Endothelial cell of umbilical vein (primary cell): Measurements from ENCODE around the gene SPINDOC. TPM values are rescaled to one million over a fixed set of nuclear protein-coding genes. Genes with fewer than 3 reads are reported as not detected.

Experiments
- BruUV-seq: library from RNA; stranded (reverse); fragments of 400-500 nt; replicated peaks from 2 replicates; lab custom pipeline; 2021; lab: Mats Ljungman, UMichigan
- CTCF ChIA-PET: fragments of 300-600, 350-600 bp; sonication (Branson Sonifier 250); formaldehyde crosslinking; loops from one replicate; lab custom pipeline; 2021; ENCODE audit warnings: antibody characterized with exemption, inconsistent platforms; lab: Charles Lee
- POLR2A ChIA-PET: fragments of 300-600, 350-600 bp; sonication (Branson Sonifier 250); formaldehyde crosslinking; loops from one replicate; lab custom pipeline; 2021; ENCODE audit warnings: antibody characterized with exemption, inconsistent platforms; lab: Charles Lee
- DNase-seq: peaks from one replicate; pipeline ENCODE4 v3.0.0-alpha.2; 2011; ENCODE audit warnings: low read depth, low spot score
- FAIRE-seq: peaks from 2 replicates; lab custom pipeline; 2011; peaks lifted over from hg19 to GRCh38; lab: Jason Lieb, UNC
- H2AFZ ChIP-seq: 2 replicates; pipeline ENCODE4 v1.6.0; 2012; ENCODE audit warnings: low read depth, low read length, control low read depth, inconsistent platforms
- H3K27ac ChIP-seq: 2 replicates; pipeline ENCODE4 v1.5.1; 2011; ENCODE audit warnings: low read depth, mild to moderate bottlenecking, control low read depth, low read length, moderate library complexity; ENCODE audit not compliant: insufficient read depth
- H3K27me3 ChIP-seq, 2 experiments: 2 replicates each; pipeline versions ENCODE4 v1.6.0 to v1.6.1; 2011; ENCODE audit warnings: low read length in 2 of 2, mixed read lengths in 1 of 2; ENCODE audit not compliant: control insufficient read depth in 2 of 2, insufficient read depth in 2 of 2
- H3K36me3 ChIP-seq, 2 experiments: 2 replicates in 1 of 2; 3 replicates in 1 of 2; pipeline ENCODE4 v1.5.1; 2011; ENCODE audit warnings: low read length in 2 of 2, mild to moderate bottlenecking in 1 of 2, moderate library complexity in 1 of 2; ENCODE audit not compliant: control insufficient read depth in 2 of 2, insufficient read depth in 2 of 2; ENCODE audit errors: extremely low read depth in 1 of 2
- H3K4me1 ChIP-seq: 3 replicates; pipeline ENCODE4 v1.5.1; 2011; ENCODE audit warnings: mild to moderate bottlenecking, low read length; ENCODE audit not compliant: control insufficient read depth, insufficient read depth; ENCODE audit errors: extremely low read depth
- H3K4me2 ChIP-seq: 2 replicates; pipeline ENCODE4 v1.6.1; 2011; ENCODE audit warnings: low read length, control low read depth, mixed read lengths; ENCODE audit not compliant: insufficient read depth
- H3K4me3 ChIP-seq, 3 experiments: fragments of 200-600 bp in 1 of 3; sonication (generic), shearing (Covaris generic) in 1 of 3; replicated peaks in 1 of 3; 2 replicates each; pipeline ENCODE4 v1.5.1; 2011 to 2016; ENCODE audit warnings: control low read depth in 3 of 3, low read length in 3 of 3, mild to moderate bottlenecking in 2 of 3, inconsistent platforms in 1 of 3, low read depth in 1 of 3, moderate library complexity in 1 of 3; ENCODE audit not compliant: insufficient read depth in 1 of 3
- H3K79me2 ChIP-seq: 2 replicates; pipeline ENCODE4 v1.6.0; 2012; ENCODE audit warnings: low read length, inconsistent platforms; ENCODE audit not compliant: control insufficient read depth, insufficient read depth
- H3K9ac ChIP-seq: replicated peaks from 2 replicates; pipeline ENCODE3; 2011; ENCODE audit warnings: low read length, control low read depth; ENCODE audit not compliant: insufficient read depth; ENCODE audit errors: extremely low read depth
- H3K9me1 ChIP-seq: replicated peaks from 3 replicates; pipeline ENCODE4 v1.6.0; 2011; ENCODE audit warnings: mild to moderate bottlenecking, low read length; ENCODE audit not compliant: control insufficient read depth, insufficient read depth; ENCODE audit errors: extremely low read depth
- H3K9me3 ChIP-seq: replicated peaks from 2 replicates; pipeline ENCODE4 v1.5.1; 2012; ENCODE audit warnings: low read length, inconsistent platforms; ENCODE audit not compliant: control insufficient read depth, insufficient read depth
- H4K20me1 ChIP-seq: replicated peaks from 2 replicates; pipeline ENCODE3; 2011; ENCODE audit warnings: mild to moderate bottlenecking, low read length; ENCODE audit not compliant: control insufficient read depth, insufficient read depth; ENCODE audit errors: extremely low read depth
- EZH2 ChIP-seq: IDR thresholded peaks from 2 replicates; pipeline ENCODE4 v1.6.1; 2012; ENCODE audit warnings: borderline replicate concordance, low read depth, mild to moderate bottlenecking, moderate library complexity, low read length, inconsistent platforms; ENCODE audit not compliant: severe bottlenecking
- POLR2A ChIP-seq: IDR thresholded peaks from 2 replicates; pipeline ENCODE4 v1.6.1; 2012; ENCODE audit warnings: low read depth, mild to moderate bottlenecking, control low read depth, low read length
- POLR2AphosphoS5 ChIP-seq: IDR thresholded peaks from 2 replicates; pipeline ENCODE4 v1.6.1; 2012; ENCODE audit warnings: low read depth, mild to moderate bottlenecking, control low read depth, low read length, moderate library complexity; ENCODE audit not compliant: insufficient read depth
- dilution Hi-C: fragments of 300-500 bp; cut with MboI; formaldehyde crosslinking; loops from one replicate; pipeline ENCODE4 v1.15.0; 2019; ENCODE audit warnings: low sequenced_read_pairs; ENCODE audit not compliant: extremely low pct_ligation_motif_present
- intact Hi-C: fragments of 100-400 bp; cut with micrococcal nuclease; formaldehyde crosslinking; loops from one replicate; pipeline ENCODE4 v1.10.0; 2022
- polyA plus RNA-seq, 4 experiments: library from polyadenylated mRNA; depleted of rRNA in 3 of 4; stranded (reverse) in 3 of 4; unstranded in 1 of 4; fragments of >200 nt; gene quantifications; 2 replicates each; pipeline versions ENCODE4 v1.2.1 to v1.2.3, GENCODE V29; 2011 to 2012; ENCODE audit warnings: missing spikeins in 1 of 4
- total RNA-seq: library from RNA; stranded (reverse); gene quantifications from 2 replicates; pipeline ENCODE4 v1.2.3, GENCODE V29; 2021
- TF ChIP-seq, protein P1 (sequence below), 2 donors: IDR thresholded peaks; 1 replicate in 1 of 2; 2 replicates in 1 of 2; pipeline ENCODE4 v1.5.1; 2011; ENCODE audit warnings: low read length in 2 of 2, mild to moderate bottlenecking in 2 of 2, moderate library complexity in 2 of 2, control low read depth in 1 of 2, inconsistent platforms in 1 of 2, low read depth in 1 of 2; ENCODE audit not compliant: insufficient read depth in 1 of 2; ENCODE audit errors: extremely low read depth in 1 of 2

The SPINDOC gene
- total and polyA plus RNA-seq, 2 donors (not counting 3 experiments of a cell fraction or from before 2014, with no cell fraction given) = 29.4 to 54.5 TPM

DNA sequence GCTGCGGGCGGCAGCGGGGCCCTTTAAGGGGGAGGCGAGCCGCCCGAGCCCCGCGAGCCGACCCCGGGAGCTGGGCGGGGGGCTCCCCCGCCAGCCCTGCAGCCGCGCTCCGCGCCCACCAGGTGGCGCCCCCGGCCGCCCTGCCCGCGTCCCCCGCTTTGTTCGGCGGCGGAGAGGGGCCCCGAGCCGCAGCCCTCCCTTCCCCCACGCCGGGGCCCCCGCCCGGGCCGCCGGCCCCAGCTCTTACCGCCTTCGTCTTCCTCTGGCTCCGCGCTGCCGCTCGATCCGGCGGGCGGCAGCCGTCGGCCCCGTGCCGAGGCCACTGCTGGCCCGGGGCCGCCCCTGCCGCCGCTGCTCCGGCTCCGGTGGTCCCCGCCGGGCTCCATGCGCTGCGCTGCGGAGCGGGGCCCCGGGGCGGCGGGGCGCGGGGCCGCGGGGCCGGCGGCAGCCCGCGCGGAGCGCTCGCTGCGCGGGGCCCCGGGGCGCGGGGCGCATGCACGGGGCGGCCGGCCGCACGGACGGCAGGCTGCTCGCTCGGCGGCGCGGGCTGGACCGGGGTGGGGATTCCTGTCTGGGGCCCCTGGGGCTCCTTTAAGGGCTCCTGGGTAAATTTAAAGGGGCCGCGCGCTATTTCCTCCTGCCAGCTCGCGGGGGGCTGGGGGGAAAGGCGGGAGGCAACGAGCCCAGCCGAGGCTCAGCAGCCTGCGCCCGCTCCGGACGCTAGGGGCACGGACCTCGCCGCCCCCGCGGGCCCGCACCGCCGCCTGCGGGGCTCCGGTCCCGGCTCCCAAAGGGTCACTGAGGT lies 44.8 kb upstream of the SPINDOC start, which contains the start of gene ZFTA:
TSS of gene ZFTA (minus strand) at position 539 of the 805 bp plus-strand sequence. CDS start at position 386, 153 bp downstream.
- FAIRE-seq (peak; percentile 28), DNase-seq (peak; percentile 41)
- peaks cover 15% of the 10 kb centered on the region for H3K79me2 ChIP-seq
- dilution Hi-C loops (no loop called here), intact Hi-C loops (no loop called here)
- peaks cover 2 to 5% of the 10 kb centered on the region in 2 experiments for H3K36me3 ChIP-seq
- H3K27me3 ChIP-seq = peaks cover 3 to 6% of the 10 kb centered on the region in 2 experiments
- peak within 1 kb of the TSS; percentile 64 for H3K27ac ChIP-seq
- peak within 1 kb of the TSS; percentile 72 for H3K9ac ChIP-seq
- H2AFZ ChIP-seq = peak within 1 kb of the TSS; percentile 79
- TF ChIP-seq EZH2 (no peak), POLR2AphosphoS5 (peak; percentile 76), POLR2A (peak; percentile 53)
- TF ChIP-seq, protein P1, sequence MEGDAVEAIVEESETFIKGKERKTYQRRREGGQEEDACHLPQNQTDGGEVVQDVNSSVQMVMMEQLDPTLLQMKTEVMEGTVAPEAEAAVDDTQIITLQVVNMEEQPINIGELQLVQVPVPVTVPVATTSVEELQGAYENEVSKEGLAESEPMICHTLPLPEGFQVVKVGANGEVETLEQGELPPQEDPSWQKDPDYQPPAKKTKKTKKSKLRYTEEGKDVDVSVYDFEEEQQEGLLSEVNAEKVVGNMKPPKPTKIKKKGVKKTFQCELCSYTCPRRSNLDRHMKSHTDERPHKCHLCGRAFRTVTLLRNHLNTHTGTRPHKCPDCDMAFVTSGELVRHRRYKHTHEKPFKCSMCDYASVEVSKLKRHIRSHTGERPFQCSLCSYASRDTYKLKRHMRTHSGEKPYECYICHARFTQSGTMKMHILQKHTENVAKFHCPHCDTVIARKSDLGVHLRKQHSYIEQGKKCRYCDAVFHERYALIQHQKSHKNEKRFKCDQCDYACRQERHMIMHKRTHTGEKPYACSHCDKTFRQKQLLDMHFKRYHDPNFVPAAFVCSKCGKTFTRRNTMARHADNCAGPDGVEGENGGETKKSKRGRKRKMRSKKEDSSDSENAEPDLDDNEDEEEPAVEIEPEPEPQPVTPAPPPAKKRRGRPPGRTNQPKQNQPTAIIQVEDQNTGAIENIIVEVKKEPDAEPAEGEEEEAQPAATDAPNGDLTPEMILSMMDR (IDR thresholded peaks at IDR 0.05; ENCODE audit: extremely low read depth in 1 of 2, insufficient read depth in 1 of 2, low read depth in 1 of 2, low read length in 2 of 2) = peak; percentile 58 to 88
- H3K4me2 ChIP-seq = peak within 1 kb of the TSS; percentile 81
- H3K9me3 ChIP-seq = no peaks in the 10 kb centered on the region
- H3K9me1 ChIP-seq = no peaks in the 10 kb centered on the region
- POLR2A ChIA-PET = interaction anchor here (1.2 to 1.6 kb wide), 3 partner anchors 11 to 177 kb away, joined by 3 read pairs; partner anchors contain the start of gene MARK2
- no TSS peak for BruUV-seq
- CTCF ChIA-PET = interaction anchor here (0.6 to 4.6 kb wide), 29 partner anchors 9 to 381 kb away, joined by 3 to 55 read pairs (median 4); partner anchors contain the start of genes ATL3, COX8A, MARK2 and NAA40
- peak within 1 kb of the TSS; percentile 84 to 91 (median 87) for H3K4me3 ChIP-seq
- peaks cover 18% of the 10 kb centered on the region for H3K4me1 ChIP-seq
- no peaks in the 10 kb centered on the region for H4K20me1 ChIP-seq
